ENCODE data around the gene ZC3H4.

ZC3H4 gene

DNA sequence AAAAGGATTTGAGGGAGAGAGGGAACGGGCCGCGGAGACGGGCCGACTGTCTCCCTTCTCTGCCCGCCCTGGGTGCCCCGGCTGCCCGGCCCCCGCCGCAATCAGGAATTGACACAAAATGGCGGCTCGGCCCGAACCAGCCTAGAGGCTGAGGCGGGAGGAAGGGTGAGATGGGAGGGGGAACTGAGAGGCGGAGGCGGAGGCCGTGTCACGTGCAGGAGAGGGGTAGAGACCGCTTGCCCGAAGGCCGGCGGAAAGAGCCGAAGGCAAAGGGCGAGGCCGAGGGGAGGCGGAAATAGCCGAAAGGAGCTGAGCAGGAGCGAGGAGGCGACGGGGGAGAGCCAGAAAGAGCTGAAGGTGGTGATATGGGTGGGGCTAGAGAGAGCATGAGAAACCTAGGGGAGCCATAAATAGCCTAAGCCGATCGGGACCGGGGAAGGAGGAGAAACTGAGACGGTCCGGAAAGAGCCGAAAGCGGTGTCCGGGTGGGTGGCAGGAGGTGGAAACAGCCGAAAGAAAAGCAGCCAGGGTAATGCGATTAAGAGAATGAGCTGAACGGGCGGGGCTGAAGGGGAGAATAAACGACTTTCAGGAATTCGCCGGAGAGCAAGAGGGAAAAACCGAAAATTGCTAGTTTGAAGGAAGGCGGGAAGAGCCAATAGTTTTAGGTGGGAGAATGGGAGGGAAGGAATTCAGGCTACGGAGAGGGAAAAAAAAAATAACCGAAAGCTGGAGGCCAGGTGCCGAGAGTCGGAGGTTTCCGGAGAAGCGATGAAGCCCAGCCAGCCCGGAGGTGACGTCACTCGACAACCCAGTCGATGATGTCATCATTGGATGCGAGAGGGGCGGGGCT, at the start of gene ZC3H4:
Gene ZC3H4, minus strand, starts transcription at position 780 of the 853 bp plus-strand sequence. CDS start 1,192 bp downstream, outside the sequence.
- peak within 1 kb of the TSS; percentile 59 for H2AFZ ChIP-seq (ENCODE audit: low read length, unreplicated experiment)
- H3K27me3 ChIP-seq (ENCODE audit: insufficient read depth, low read length) = no peaks in the 10 kb centered on the region
- H3K27ac ChIP-seq (ENCODE audit: low read depth, low read length) = peak within 1 kb of the TSS; percentile 99
- peaks cover 17% of the 10 kb centered on the region for H3K4me1 ChIP-seq (ENCODE audit: control insufficient read depth, insufficient read depth, low read length, unreplicated experiment)
- H3K4me3 ChIP-seq (ENCODE audit: low read depth, low read length) = peak within 1 kb of the TSS; percentile 92
- peaks cover 41% of the 10 kb centered on the region for H3K79me2 ChIP-seq (ENCODE audit: control insufficient read depth, insufficient read depth, low read length, unreplicated experiment)
- peaks cover 7% of the 10 kb centered on the region; the same call in 1 of the 2 replicates for H3K36me3 ChIP-seq (ENCODE audit: insufficient read depth, low read length)

DNA sequence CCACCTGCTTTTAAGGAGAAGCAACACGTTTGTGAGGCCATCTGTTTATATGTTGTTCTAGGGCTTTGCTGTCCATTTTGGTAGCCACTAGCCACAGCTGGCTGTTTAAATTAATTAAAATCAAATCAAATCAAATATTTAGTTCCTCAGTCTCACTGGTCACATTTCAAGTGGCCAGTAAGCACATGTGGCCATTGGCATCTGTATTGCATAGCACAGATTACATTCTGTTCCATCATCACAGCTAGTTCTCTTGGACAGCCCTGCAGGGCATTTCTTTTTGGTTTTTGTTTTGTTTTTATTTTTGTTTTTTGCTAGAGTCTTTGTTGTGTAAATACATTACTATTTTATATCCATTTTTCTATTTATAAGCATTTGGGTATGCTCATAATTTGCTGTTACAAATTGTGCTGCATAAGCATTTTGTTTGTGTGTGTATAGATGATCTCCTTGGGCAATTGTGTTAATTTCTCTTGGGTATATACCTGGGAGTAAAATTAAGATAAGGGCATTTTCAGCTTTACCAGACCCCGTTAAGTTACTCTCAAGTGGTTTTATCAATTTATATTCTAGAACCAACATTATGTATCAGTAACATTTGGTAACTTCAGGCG, 48.4 kb upstream of the ZC3H4 start:
- H2AFZ ChIP-seq (ENCODE audit: low read length, unreplicated experiment) = no peak overlapping the region
- no peaks in the 10 kb centered on the region for H3K27me3 ChIP-seq (ENCODE audit: insufficient read depth, low read length)
- H3K27ac ChIP-seq (ENCODE audit: low read depth, low read length) = no peak overlapping the region
- H3K79me2 ChIP-seq (ENCODE audit: control insufficient read depth, insufficient read depth, low read length, unreplicated experiment) = peaks cover 7% of the 10 kb centered on the region
- H3K4me3 ChIP-seq (ENCODE audit: low read depth, low read length) = no peak overlapping the region
- no peaks in the 10 kb centered on the region; the same call in 1 of the 2 replicates for H3K36me3 ChIP-seq (ENCODE audit: insufficient read depth, low read length)
- H3K4me1 ChIP-seq (ENCODE audit: control insufficient read depth, insufficient read depth, low read length, unreplicated experiment) = peaks cover 21% of the 10 kb centered on the region

DNA sequence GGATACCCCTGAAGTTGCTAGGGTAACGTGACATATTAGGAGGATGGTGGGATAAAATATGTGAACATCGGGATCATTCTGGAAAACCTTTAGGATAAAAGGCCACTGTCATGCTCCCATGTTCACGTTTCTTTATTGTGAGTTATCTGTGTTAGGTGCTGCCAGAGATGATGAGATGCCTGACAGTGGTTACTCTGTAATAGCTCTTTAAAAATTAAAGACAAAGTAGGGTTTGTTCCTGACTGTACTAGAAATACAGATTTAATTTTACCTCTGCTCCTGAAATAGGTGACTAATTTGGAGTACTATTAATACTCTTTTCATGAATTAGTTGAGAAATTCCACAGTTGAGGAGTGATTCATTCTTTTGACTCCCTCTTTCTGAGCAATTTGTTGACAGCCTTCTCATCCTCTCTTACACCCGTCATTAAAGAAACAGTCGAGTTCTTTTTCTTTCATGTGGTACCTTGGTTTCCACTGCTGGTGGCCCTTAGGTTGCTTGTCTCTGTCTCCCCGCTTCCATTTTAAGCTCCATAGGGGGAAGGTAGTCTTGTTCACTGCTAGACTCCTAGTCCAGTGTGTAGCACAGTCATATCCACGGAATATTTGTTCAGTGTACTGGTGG, 45.4 kb upstream of the ZC3H4 start:
- H3K27ac ChIP-seq (ENCODE audit: low read depth, low read length) = peak overlapping the region; percentile 65
- H3K4me1 ChIP-seq (ENCODE audit: control insufficient read depth, insufficient read depth, low read length, unreplicated experiment) = peaks cover 27% of the 10 kb centered on the region
- no peaks in the 10 kb centered on the region for H3K27me3 ChIP-seq (ENCODE audit: insufficient read depth, low read length)
- peaks cover 3% of the 10 kb centered on the region; the same call in 1 of the 2 replicates for H3K36me3 ChIP-seq (ENCODE audit: insufficient read depth, low read length)
- H2AFZ ChIP-seq (ENCODE audit: low read length, unreplicated experiment) = no peak overlapping the region
- H3K79me2 ChIP-seq (ENCODE audit: control insufficient read depth, insufficient read depth, low read length, unreplicated experiment) = peaks cover 10% of the 10 kb centered on the region
- H3K4me3 ChIP-seq (ENCODE audit: low read depth, low read length) = no peak overlapping the region

DNA sequence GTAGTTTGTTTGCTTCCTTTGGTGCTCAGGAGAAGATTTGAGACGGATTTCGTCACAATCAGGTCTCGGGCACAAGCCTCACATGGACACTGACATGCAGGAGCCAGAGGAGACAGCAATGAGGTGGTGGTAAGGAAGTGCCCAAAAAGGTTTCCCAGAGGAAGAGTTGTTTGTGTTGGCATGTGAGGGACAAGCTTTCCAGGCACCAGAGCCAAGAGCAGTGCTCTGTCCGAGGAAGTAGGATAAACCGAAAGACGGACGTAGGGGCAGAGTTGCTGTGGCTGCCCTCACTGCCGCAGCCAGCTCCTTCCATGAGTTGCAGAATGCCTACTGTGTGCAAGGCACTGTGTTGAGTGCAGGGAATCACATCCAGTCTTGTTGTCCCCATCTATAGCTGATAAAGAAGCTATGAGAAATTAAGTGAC, 44.8 kb upstream of the ZC3H4 start:
- Histone ChIP-seq H3K4me1 (ENCODE audit: control insufficient read depth, insufficient read depth, low read length, unreplicated experiment) (peaks cover 27% of the 10 kb centered on the region), H3K36me3 (ENCODE audit: insufficient read depth, low read length) (peaks cover 3% of the 10 kb centered on the region; the same call in 1 of the 2 replicates), H3K27me3 (ENCODE audit: insufficient read depth, low read length) (no peaks in the 10 kb centered on the region), H3K79me2 (ENCODE audit: control insufficient read depth, insufficient read depth, low read length, unreplicated experiment) (peaks cover 10% of the 10 kb centered on the region), H3K4me3 (ENCODE audit: low read depth, low read length) (no peak overlapping the region), H3K27ac (ENCODE audit: low read depth, low read length) (peak overlapping the region; percentile 65), H2AFZ (ENCODE audit: low read length, unreplicated experiment) (no peak overlapping the region)

DNA sequence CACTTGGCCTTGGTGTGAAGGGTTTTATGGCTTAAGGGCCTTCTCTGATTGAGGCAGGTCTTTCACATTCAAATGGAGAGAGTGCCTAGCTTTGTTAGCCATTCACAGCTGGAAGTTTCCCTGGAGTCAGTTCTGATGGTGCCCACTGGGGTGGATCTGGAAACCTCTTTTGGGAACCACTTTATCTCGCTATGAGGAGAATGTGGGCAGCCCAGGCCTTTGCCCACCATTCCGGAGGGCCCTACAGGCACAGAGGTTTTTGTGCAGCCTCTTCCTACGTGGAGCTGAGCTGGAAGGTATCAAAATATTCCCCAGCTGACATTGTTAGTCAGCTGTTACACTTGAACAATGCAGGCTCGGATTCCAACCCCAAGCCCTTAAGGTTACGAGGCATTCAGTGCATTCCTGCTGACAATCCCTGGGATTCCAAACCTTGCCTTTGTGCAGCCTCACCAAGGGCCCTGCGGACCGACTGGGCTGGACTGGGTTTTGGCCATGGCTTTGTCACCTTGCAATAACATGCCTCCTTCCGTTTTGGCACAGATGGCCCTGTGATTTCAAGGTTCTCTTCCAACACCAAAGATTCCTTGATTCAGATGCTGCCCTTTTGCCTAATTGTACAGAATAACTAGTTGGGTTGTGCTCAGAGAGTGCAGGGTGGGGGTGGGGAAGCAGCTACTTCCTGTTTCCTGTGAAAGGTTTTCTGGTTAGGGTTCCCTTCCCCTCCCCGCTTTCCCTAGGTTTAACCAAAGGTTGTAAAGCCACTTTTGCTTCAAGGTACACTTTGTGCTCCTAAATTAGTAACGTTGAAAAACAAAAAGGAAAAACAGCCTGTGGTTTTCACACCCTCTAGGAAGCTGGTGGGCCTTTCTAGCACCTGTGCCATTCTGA, 44.1 kb upstream of the ZC3H4 start:
- no peak overlapping the region for H2AFZ ChIP-seq (ENCODE audit: low read length, unreplicated experiment)
- peak overlapping the region; percentile 65 for H3K27ac ChIP-seq (ENCODE audit: low read depth, low read length)
- H3K27me3 ChIP-seq (ENCODE audit: insufficient read depth, low read length) = no peaks in the 10 kb centered on the region
- peaks cover 3% of the 10 kb centered on the region; the same call in 1 of the 2 replicates for H3K36me3 ChIP-seq (ENCODE audit: insufficient read depth, low read length)
- no peak overlapping the region for H3K4me3 ChIP-seq (ENCODE audit: low read depth, low read length)
- H3K79me2 ChIP-seq (ENCODE audit: control insufficient read depth, insufficient read depth, low read length, unreplicated experiment) = peaks cover 10% of the 10 kb centered on the region
- peaks cover 27% of the 10 kb centered on the region for H3K4me1 ChIP-seq (ENCODE audit: control insufficient read depth, insufficient read depth, low read length, unreplicated experiment)

DNA sequence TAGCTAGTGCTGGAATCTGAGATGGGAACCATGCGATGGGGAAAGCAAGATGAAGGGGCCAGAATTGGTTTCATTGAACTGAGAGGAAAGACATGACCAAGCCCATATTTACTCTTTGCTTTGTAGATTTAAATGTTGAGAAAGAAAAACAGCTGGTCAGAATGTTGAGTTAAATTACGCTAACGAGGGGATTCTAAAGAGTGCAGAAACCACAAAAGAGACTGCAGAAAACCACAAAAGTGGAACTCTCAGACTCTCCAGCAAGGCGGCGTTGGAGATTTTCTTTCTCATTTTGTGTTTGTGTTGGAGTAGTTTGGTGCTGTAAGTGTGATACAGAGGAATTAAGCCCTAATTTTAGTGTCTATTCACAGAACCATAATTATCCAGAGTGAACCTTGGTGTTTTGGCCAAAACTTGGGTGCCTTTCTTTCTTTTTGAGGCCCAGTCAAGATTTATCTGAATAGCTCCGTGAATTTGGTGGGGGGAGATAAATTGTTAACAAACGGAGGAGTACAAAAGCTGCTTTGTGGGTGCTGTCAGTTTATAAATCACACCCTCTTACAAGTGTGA, 43.4 kb upstream of the ZC3H4 start:
- H2AFZ ChIP-seq (ENCODE audit: low read length, unreplicated experiment) = no peak overlapping the region
- H3K27me3 ChIP-seq (ENCODE audit: insufficient read depth, low read length) = no peaks in the 10 kb centered on the region
- peak overlapping the region; percentile 65 for H3K27ac ChIP-seq (ENCODE audit: low read depth, low read length)
- peaks cover 11% of the 10 kb centered on the region; the same call in 1 of the 2 replicates for H3K36me3 ChIP-seq (ENCODE audit: insufficient read depth, low read length)
- no peak overlapping the region for H3K4me3 ChIP-seq (ENCODE audit: low read depth, low read length)
- peaks cover 10% of the 10 kb centered on the region for H3K79me2 ChIP-seq (ENCODE audit: control insufficient read depth, insufficient read depth, low read length, unreplicated experiment)
- peaks cover 27% of the 10 kb centered on the region for H3K4me1 ChIP-seq (ENCODE audit: control insufficient read depth, insufficient read depth, low read length, unreplicated experiment)

DNA sequence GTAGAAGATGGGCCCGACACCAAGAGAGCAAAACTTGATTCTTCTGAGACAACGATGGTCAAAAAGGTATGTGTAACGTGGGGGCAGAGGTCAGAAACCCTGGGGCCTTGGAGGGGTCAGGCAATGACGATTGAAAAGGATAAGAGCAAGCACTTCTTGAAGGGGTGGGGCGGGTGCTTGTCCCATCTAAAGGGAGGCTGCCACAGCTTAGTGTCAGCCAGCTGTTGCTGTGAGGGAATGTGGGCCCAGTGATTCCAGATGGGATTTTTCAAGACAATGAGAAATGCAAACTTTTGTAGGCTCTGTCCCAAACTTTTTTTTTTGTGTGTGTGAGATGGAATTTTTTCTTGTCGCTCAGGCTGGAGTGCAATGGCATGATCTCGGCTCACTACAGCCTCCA, 41.6 kb upstream of the ZC3H4 start:
- Histone ChIP-seq H3K27me3 (ENCODE audit: insufficient read depth, low read length) (no peaks in the 10 kb centered on the region), H3K79me2 (ENCODE audit: control insufficient read depth, insufficient read depth, low read length, unreplicated experiment) (peaks cover 15% of the 10 kb centered on the region), H3K27ac (ENCODE audit: low read depth, low read length) (no peak overlapping the region), H3K4me1 (ENCODE audit: control insufficient read depth, insufficient read depth, low read length, unreplicated experiment) (peaks cover 27% of the 10 kb centered on the region), H2AFZ (ENCODE audit: low read length, unreplicated experiment) (no peak overlapping the region), H3K36me3 (ENCODE audit: insufficient read depth, low read length) (peaks cover 19% of the 10 kb centered on the region), H3K4me3 (ENCODE audit: low read depth, low read length) (no peak overlapping the region)

DNA sequence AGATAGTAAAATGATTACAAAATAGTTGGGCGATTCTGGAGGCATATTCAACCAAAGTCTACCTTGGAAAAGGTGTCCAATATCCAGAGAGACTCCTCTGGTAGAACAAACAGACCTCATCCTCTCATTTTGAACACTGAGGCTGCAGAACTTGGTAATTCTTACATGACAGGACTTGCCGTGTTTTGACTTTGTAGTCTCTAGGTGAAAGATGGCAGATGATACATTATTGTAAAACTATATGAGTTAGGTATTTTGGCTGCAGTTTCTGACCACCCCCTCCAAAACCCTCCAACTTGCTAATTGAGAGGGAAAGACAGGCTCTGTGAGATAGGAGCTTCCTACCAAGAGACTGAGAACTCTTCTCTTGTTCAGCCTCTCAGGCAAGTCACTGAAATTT, 39.7 kb upstream of the ZC3H4 start:
- Histone ChIP-seq H2AFZ (ENCODE audit: low read length, unreplicated experiment) (no peak overlapping the region), H3K79me2 (ENCODE audit: control insufficient read depth, insufficient read depth, low read length, unreplicated experiment) (peaks cover 11% of the 10 kb centered on the region), H3K27ac (ENCODE audit: low read depth, low read length) (no peak overlapping the region), H3K27me3 (ENCODE audit: insufficient read depth, low read length) (no peaks in the 10 kb centered on the region), H3K36me3 (ENCODE audit: insufficient read depth, low read length) (peaks cover 20% of the 10 kb centered on the region), H3K4me3 (ENCODE audit: low read depth, low read length) (no peak overlapping the region), H3K4me1 (ENCODE audit: control insufficient read depth, insufficient read depth, low read length, unreplicated experiment) (peaks cover 19% of the 10 kb centered on the region)

DNA sequence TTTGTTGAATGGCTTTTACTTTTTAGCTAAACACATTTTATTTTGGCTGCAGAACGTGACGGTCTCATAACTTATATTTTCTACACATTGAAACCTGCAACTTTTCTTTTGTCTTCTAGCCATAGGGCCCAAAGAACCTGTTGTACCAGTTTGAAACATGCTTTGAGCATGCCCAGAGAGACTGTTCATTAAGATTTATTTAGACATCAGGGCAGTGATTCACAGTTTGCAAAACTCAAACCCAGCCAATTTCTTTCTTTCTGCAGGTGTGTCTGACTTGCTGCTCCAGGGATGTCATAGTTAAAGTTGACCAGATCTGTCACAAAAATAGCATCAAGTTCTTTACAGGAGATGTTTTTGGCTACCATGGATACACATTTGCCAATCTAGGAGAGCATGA, 39.1 kb upstream of the ZC3H4 start:
- peaks cover 20% of the 10 kb centered on the region for H3K36me3 ChIP-seq (ENCODE audit: insufficient read depth, low read length)
- H3K4me1 ChIP-seq (ENCODE audit: control insufficient read depth, insufficient read depth, low read length, unreplicated experiment) = peaks cover 13% of the 10 kb centered on the region
- H3K27ac ChIP-seq (ENCODE audit: low read depth, low read length) = no peak overlapping the region
- no peaks in the 10 kb centered on the region for H3K27me3 ChIP-seq (ENCODE audit: insufficient read depth, low read length)
- peaks cover 14% of the 10 kb centered on the region for H3K79me2 ChIP-seq (ENCODE audit: control insufficient read depth, insufficient read depth, low read length, unreplicated experiment)
- H2AFZ ChIP-seq (ENCODE audit: low read length, unreplicated experiment) = no peak overlapping the region
- H3K4me3 ChIP-seq (ENCODE audit: low read depth, low read length) = no peak overlapping the region

DNA sequence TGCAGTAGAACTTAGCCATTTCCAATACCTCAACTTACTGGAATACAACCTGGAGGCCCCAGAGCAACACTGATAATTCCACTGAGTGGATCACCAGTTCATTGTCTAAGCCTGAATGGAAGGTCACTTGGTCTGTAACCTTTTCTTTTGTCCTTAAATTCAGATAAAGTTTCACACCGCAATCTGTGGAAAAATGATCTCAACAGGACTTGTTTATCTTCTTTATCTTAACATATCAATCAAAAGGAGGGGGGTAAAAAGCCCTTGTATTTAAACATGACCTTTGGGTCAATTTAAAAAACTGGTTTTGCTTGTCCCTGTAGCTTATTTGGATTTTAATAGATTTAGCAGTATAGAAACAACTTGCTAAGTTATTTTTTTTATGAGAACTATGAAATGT, 38.6 kb upstream of the ZC3H4 start:
- Histone ChIP-seq H3K79me2 (ENCODE audit: control insufficient read depth, insufficient read depth, low read length, unreplicated experiment) (peaks cover 14% of the 10 kb centered on the region), H3K27ac (ENCODE audit: low read depth, low read length) (no peak overlapping the region), H3K27me3 (ENCODE audit: insufficient read depth, low read length) (no peaks in the 10 kb centered on the region), H3K36me3 (ENCODE audit: insufficient read depth, low read length) (peaks cover 20% of the 10 kb centered on the region), H3K4me1 (ENCODE audit: control insufficient read depth, insufficient read depth, low read length, unreplicated experiment) (peaks cover 8% of the 10 kb centered on the region), H3K4me3 (ENCODE audit: low read depth, low read length) (no peak overlapping the region), H2AFZ (ENCODE audit: low read length, unreplicated experiment) (no peak overlapping the region)
